NK-92 (cell line): ENCODE data around the gene ZG16.

ENCODE experiments used
- DNase-seq: peaks from one replicate; lab custom pipeline; 2025; ENCODE audit not compliant: unreplicated experiment; lab: John Stamatoyannopoulos, UW

The ZG16 gene

DNA sequence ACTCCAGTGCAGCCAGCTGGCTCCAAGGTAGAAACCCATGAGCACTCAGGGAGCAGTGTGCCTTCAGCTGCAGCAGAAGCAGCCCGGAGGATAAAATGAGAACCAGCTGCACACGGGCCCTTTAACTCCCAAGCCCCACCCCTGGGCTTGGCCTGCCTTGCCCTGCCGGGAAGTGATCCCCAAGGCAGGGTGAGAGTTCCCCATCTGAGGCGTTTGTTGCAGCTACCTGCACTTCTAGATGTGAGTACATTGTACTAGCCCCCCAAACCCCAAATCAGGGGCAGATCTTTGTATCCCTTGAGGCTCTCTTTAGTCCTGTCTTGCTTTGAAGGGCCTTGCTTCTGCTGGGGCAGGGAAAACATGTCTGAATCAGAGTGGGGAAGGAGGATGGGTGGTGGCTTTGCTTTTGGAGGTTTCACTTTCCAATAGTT, 42.2 kb downstream of the ZG16 start, which contains the start of gene MVP:
Gene MVP (plus strand): TSS at position 192 of the 431 bp plus-strand sequence. CDS start 10,088 bp downstream, outside the sequence.
- DNase-seq = no peak

DNA sequence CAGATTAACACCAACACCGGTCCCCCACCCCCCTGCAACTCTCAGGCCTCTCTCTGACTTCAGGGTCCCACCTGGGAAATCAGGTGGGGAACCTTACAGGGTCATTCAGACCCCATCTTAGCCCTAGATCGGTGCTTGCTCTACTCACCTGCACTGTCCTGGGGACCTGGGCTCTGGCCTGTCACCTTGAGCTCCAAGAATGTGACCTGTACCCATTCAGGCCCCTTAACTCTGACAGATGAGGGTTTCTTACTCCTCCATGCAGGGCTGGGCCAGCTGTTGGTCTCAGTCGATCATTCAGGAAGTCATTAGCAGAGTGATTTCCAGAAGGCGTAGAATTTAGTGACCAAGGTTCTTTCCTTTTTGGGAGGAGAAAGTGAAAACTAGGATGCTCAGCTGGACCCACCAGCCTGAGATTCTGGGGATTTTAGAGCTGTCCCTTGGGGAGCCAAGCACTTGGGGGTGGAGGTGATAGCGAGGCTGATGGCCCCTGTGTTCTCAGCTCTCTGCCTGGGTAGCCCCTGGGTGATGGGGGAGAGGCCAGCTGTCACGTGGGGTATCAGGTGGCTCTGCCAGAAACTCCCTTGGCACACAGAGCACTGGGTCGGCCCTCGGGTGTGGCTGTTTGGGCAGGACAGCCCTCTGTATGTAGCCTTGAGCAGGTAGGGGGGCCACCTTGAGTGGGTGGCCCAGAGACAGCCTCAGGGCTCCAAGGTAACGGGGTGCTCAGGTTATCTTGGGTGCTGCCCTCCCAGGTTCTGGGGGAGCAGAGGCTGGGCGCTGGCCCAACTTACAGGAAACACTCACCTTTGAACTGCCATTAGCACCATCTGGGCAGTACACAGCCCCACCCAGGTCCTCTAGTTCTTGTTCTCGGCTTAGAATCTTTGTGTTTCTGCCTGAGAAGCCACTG, 42.9 kb downstream of the ZG16 start:
- no peak for DNase-seq

- no peak for DNase-seq
These were observed 43.6 kb downstream of the ZG16 start for GRCh38 chr16:29821643-29822115.

DNA sequence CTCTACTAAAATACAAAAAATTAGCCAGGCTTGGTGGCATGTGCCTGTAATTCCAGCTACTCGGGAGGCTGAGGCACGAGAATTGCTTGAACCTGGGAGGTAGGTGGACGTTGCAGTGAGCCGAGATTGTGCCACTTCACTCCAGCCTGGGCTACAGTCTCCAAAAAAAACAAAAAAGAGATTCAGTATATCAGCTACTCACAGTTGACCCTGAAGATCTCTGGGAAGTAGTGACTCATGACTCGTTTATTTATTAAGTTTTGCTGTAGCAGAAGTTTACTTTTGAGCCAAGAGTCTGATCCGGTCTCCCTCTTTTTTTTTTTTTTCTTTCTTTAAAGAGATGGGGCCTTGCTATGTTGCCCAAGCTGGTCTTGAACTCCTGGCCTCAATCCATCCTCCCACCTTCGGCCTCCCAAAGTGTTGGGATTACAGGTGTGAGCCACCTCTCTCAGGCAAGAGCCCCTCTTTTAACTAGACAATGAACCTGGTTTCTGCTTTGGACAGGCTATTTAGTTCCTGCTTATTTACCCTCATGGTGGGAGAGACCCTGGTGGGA, 46.6 kb downstream of the ZG16 start:
- no peak for DNase-seq

DNA sequence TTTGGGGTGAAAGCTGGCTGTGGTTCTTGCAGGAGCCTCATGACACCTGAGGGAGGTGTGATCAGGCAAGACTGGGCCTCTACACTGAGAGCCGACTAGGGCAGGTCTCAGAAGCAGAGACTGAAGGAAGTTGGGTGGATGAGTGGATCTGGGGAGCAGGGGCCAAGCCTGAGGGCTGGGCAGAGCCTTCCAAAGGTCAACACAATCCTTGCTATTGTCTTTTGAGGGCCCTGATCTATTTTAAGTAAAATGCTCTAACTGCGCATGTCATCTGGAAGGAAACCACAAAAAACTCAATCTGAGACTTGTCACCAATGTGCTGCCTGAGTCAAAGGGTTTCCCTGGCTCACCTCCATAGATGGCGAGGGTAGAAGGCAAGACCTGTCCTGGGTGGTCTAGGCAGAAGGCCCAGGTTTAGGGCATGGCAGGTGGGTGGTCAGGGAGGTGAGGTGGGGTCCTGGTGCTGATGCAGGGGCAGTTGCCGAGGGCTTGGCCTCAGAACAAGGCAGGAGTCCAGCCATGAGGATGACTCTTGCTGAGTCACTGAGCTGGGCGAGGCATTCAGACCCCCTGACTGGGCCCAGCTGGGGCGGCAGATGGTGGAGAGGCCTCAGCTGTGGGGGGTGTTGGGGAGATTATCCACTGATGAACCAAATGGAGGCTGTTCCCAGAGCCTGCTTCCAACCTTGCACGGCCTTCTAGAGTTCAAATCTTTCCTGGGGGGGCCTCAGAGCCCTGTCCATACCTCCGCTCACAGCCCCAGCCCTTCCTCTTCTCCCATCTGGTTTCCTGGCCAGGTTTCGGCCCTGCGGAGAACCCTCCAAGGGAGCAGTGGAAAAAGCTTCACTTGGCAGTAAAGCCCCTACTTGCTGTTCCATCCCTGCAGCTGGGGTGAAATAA, 47.3 kb downstream of the ZG16 start:
- no peak for DNase-seq

DNA sequence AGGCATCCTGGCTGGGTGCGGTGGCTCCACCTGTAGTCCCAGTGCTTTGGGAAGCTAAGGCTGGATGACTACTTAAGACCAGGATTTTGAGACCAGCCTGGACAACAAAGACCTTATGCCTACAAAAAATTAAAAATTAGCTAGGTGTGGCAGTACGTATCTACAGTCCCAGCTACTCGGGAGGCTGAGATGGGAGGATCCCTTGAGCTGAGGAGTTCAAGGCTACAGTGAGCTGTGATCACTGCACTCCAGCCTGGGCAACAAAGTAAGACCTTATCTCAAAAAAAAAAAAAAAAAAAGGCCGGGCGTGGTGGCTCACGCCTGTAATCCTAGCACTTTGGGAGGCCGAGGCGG, 48.3 kb downstream of the ZG16 start:
- DNase-seq = no peak

DNA sequence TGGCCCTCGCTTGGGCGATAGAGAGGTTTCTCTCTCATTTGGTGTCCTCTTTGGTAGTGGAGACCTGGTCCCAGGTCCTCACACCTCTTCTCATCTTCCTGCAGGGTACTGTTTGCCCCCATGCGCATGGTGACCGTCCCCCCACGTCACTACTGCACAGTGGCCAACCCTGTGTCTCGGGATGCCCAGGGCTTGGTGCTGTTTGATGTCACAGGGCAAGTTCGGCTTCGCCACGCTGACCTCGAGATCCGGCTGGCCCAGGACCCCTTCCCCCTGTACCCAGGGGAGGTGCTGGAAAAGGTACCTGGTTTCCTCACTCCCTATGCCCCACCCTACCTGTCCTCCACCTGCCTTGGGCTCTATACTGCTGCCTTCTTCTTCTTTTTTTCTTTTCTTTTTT, 52.7 kb downstream of the ZG16 start:
- no peak for DNase-seq

DNA sequence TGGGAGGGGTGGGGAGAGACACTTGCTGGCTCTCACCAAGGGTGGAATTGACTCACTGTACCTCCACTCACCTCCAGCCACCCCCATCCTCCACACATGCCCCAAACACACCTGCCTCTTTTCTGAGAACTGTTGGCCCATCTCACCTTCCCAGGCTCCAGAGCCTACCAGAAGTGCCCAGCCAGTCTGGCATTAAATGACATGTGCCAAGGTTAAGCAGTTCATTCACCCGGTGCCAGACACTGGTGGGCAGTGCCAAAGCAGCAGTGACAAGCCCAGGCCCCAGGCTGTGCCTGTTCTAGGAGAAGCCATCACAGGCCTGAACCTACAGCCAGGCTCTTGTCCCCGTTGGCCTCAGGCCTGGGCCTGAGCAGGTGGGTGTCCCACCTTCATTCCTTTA, 53.4 kb downstream of the ZG16 start:
- DNase-seq = no peak
